GM10266 (cell line): Measurements from ENCODE around the gene PEX14.

Experiments
- DNase-seq: peaks from one replicate; pipeline ENCODE4 v3.0.0; 2012; ENCODE audit errors: extremely low spot score
- TF ChIP-seq, protein P1 (sequence below): IDR thresholded peaks from 2 replicates; pipeline ENCODE4 v1.5.1; 2012; ENCODE audit warnings: mild to moderate bottlenecking, low read depth; ENCODE audit not compliant: control insufficient read depth, insufficient read depth; ENCODE audit errors: missing control alignments

PEX14 gene

DNA sequence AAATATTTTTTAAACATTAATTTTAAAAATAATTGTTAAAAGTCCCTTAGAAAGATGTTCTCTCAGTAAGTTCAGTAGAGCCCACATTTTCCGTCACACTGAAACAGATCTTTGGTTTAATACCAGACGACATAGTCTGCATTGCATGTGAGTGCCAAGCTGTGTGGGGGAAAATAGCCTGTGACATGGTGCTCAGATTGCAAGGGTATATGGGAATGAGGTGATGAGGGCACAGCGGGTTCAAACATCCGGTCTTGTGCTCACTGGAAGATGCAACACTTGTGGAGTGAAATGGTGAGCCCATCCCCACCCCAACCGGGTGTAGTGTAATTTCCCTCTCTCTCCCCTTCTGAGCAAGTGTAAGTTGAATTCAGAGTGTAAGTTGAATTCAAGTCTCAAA lies 114.3 kb downstream of the PEX14 start:
- TF ChIP-seq, protein P1, sequence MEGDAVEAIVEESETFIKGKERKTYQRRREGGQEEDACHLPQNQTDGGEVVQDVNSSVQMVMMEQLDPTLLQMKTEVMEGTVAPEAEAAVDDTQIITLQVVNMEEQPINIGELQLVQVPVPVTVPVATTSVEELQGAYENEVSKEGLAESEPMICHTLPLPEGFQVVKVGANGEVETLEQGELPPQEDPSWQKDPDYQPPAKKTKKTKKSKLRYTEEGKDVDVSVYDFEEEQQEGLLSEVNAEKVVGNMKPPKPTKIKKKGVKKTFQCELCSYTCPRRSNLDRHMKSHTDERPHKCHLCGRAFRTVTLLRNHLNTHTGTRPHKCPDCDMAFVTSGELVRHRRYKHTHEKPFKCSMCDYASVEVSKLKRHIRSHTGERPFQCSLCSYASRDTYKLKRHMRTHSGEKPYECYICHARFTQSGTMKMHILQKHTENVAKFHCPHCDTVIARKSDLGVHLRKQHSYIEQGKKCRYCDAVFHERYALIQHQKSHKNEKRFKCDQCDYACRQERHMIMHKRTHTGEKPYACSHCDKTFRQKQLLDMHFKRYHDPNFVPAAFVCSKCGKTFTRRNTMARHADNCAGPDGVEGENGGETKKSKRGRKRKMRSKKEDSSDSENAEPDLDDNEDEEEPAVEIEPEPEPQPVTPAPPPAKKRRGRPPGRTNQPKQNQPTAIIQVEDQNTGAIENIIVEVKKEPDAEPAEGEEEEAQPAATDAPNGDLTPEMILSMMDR, result no peak
- DNase-seq, result no peak

DNA sequence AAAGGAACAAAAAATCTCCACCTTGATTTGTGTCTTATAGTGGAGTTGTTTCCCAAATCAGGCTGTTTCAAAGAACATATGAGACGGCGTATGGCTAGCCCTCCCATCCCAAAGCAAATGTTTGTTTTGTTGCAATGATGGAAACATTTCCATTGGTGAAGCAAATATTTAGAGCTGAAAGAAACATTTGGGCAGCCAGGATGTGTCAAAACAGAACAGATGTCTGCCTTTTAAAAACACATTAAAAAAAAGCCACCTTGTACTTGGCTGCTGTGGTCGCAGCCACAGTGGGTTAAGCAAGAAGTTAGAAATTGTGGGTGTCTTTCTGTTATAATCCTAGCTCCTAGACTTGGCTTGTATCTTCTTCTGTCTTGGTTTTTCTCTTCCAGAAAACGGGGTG lies 116.3 kb downstream of the PEX14 start:
- TF ChIP-seq, protein P1, result no peak
- DNase-seq, result no peak

DNA sequence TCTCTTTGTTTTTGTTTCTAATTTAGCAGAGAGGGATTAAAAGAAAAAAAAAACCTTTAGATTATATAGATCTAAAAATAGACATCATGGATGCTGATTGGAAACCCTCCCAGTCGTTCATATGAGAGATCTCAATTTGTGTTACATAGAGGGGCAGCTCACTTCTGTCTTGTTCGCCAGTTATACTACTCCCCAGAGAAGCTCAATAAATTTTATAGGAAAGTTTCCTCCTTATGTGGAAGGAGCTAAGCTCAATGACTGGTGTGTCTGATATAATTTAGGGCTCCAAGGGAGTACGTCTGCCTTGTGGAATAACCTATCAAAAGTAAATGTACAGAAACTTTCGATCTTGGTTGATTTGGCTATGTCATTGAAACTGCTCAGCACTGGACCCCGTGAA lies 117.6 kb downstream of the PEX14 start:
- DNase-seq, result no peak
- TF ChIP-seq, protein P1, result no peak

DNA sequence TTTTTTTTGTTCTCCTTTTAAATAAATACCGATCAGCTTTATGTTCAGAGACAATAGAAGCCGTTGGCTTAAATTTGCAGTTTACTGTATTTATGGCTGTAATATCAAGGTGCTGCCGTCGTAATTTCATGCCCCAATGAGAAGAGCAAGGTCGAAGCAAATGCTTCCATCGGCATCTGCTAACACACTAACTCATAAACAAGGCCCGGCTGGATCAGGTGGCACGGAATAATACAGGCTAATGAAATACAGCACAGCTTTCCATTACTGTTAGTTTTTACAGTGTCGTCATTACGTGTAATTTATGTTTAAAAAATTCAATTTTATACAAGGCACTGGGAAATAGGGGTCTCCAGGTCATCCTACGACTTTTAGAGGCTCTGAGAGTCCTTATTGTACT lies 119.0 kb downstream of the PEX14 start:
- no peak for DNase-seq
- TF ChIP-seq, protein P1, result no peak

DNA sequence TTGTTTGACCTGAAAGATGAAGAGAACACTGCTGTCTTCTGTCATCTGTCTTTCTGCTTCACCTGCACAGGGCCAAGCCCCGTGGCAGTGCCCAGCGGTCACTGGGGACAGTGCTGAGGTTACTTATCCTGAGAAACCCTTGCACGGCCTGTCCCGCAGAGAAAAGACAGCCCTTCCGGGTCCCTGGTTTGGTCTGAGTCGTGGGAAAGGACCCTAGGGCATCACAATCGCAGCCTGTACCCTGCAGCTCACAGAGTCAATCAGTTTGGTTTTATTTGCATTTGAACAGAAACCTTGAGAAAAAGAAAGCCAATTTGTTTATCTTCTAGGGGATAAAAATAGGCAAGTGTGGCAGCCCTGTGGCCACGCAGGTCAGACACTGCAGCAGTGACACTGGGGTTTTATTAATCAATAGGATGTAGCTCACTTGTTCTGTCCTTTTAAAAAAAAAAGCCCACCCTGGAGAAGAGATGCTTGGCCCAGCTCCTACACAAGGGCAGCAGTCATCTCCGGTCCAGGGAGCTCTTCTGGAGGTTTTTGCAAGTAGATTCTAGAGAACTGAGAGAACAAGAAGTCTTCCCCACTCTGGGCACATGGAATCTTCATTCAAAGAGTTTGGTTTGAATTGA lies 120.0 kb downstream of the PEX14 start:
- TF ChIP-seq, protein P1, result no peak
- DNase-seq, result no peak

DNA sequence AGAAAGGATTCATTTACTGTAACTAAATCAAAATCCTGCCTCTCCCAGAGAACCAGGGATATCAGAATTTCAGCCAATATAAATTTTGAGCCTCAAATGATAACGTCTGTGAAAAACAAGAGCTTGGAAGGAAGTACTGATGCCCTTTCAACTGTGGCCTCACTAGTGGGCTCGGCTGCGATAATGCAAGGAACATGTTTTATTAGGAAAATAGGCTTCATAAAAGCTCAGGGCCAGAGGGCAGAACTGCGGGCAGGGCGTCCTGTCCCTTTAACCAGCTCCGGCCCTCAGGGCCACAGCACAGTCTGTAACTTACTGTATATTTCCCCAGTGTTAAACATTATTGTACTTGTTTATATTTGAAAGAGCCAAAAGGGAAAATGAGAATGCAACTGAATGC lies 122.0 kb downstream of the PEX14 start:
- TF ChIP-seq, protein P1, result no peak
- no peak for DNase-seq

DNA sequence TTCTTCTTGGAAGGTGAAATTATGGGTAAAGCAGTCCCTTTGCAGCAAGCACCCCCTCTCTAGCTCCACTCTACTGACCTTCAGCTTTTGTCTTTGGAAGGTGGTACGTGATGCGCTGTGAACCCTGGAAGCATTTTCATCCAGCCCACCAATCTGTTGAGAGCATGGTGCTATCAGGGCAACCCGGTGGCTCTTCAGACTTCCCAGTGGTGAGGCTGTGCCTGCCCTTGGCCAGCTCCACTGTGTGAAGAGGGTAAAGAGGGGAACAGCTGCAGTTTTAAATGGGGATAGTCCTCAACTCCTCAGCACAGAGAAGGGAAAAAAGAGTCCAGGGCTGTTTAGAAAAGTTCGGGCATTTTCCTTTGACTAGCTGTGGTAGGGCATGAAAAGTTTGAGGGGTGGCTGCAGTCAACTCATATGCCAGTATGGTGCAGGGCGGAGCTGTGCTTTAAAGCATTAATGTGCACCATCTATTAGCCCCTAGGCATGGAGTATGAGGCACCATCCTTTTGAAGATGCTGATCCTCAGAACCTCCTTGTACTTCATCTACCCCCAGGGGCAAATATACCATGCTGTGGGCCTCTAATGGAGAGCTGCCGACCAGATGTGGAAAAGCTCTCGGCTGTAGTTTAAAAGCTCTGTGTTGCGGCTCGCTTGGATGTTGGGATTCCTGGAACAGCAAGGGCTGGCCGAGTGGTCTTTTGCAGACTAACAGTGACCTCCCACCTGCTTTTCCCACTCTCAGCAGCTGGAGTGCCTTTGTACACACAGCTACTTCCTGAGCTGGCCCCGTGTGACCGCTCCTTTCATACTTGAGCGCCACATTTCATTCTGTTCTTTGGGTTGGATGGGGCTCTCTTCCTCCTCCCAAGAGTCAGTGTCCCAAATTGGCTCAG lies 123.0 kb downstream of the PEX14 start:
- DNase-seq, result no peak

More for the DNA sequence above, 123.0 kb downstream of the PEX14 start:
- TF ChIP-seq, protein P1, result no peak
